Measurements from ENCODE around the gene TNNT2.

Gene TNNT2

DNA sequence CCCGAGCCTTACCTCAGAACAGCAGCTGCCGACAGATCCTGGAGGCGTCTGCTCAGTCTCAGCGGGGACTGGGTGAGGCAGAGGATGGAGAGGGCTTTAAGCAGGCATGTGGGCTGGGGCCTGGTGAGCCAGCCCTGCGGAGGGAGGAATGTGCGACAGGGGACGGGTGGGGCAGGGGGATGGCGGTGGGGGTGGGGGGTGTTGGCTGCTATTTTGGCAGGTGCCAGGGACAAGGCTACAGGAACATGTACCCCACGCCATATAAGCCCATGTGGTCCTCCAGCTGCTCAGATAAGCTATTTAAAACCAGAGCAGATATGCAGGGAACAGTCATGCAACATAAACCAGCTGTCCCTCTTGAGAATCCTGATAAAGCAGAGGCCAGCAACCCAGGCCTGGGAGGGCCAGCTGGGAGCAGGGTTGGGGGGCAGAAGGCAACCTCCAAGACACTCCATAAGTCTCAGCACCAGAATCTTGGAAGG, at the start of gene TNNT2:
Gene TNNT2 (minus strand): TSS at position 70 of the 482 bp plus-strand sequence. CDS start 4,426 bp downstream, outside the sequence.
- DNase-seq, result no peak

DNA sequence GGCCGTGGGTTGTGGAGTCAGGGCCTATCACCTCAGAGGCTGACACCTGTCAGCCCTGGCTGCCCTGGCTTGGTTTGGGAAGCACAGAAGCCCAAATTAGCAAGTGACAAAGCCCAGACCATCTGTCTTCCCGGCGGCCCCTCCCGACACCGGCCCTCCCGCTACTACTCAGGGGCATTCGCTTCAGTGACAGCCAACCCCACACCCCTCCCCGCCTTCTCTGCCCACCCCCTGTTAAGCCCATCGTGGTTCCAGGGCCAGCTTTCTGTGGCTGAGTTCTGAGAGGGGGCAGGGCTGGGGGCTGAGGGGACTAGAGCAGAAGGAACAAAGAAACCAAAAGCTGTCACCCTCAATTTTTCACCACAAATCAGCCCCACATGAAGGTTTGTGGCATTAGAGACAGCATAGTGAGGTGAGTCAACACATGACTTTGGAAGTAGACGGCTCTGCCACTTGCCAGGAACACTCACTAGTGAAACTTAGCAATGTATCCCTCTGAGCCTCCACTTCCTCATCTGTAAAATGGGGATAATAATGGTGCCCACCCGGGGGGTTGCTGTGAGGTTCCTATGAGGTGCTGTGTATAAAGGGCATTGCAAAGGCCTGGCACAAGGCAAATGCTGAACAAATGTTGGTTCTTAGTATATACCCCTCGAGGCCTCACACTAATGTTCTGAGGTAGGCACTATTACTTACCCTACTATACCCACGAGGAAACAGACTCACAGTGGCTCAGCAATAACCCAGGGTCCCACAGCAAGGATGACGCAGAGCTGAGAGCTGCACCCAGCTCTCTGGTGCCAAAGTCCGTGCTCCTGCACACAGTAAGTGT, 49.2 kb upstream of the TNNT2 start:
- no peak for DNase-seq

DNA sequence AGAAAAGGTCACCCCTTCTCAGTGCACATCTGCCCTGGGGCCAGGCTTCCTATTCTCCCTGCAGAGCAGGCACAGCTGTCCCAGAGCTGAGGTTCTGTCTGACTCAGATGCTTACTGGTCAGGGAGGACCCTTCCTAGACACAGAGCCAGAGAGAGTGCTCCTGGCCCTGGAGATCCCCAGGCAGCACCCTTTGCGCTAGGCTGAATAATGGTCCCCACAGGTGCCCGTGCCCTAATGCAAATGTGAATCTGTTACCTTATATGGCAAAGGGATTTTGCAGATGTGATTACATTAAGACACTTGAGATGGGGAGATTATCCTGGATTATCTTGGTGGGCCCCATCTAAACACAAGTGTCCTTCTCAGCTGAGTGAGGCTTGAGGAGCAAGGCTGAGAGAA, 46.7 kb upstream of the TNNT2 start:
- DNase-seq, result no peak

DNA sequence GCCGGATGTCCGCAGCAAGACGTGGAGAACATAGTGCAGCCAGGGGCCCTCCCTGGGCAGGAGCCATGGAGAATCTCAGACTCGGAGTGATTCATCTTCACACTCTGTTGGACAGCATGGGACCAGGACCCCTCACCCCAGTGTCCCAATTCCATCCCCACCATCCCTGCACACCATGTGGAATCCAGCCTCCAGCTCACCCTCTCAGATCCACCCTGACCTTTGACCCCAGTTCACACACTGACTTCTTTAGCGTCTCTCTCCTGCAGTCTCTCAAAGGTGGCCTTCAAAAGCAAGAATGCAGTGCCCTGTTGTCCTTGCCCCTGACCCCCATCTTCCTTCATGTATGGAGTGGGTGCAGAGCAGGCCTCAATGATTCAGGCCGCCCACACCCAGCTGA, 46.2 kb upstream of the TNNT2 start:
- no peak for DNase-seq

GRCh38 chr1:201422436-201423030, 45.1 kb upstream of the TNNT2 start:
- DNase-seq, result no peak

DNA sequence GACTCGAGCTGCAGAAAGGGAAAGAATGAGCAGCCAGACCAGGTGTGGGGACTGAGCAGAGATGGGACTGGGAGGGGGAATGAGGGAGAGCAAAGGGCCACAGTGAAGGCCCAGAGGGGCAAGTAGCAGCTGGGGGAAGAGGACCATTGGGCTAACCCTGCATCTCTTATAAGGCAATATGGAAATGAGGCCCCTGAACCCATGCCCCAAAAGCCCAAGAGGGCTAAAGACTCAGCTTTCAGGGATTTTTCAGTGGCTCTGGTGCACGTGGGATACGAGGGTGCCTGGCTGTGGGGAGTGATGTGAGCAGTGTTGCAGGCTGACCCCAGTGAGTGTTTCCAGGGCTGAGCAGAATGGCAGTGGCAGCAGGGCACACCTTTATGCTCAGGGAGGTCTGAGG, 44.5 kb upstream of the TNNT2 start:
- DNase-seq, result no peak

DNA sequence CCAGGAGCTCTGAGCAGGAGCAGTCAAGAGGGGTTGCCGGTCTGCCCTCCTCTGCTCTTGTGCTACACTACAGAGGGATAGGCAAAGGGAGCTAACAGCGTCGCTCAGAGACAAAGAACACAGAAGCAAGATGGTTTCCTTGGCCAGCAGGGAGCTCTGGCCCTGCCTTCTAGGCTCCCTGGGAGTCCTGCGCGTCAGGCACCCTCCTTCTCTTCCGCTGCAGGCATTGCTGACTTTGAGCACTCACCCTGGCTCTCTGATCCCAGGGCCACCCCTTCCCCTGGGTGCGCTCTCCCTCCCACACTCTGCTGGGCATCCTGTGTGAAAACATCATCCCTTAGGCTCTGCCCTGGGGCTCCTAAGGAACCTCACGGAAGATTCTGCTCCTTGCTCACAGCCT, 43.6 kb upstream of the TNNT2 start:
- DNase-seq, result no peak

- no peak for DNase-seq
Measured at GRCh38 chr1:201420608-201421002, 43.1 kb upstream of the TNNT2 start.

GRCh38 chr1:201419746-201420607, 42.5 kb upstream of the TNNT2 start:
- DNase-seq, result no peak

DNA sequence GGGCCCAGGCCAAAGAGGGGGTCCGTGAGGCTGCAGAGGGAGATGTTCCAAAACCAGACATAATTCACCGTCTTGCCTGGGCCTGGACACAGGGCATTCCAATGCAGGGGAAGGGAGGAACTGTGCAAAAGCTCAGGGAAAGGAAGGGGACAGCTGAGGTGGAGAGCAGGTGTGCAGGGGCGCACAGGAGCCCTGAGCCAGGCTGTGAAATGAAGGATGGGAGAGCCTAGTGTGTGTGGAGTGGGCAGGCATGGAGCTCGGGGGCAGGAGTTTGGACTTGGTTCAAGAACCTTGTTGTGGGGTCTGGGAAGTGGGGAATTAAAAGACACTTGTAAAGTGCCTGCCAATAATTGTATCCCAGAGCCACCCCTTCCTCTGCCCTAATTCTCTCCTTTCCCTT, 41.8 kb upstream of the TNNT2 start:
- DNase-seq, result no peak

- no peak for DNase-seq
Measured at GRCh38 chr1:201418461-201418860, 41.0 kb upstream of the TNNT2 start.

DNA sequence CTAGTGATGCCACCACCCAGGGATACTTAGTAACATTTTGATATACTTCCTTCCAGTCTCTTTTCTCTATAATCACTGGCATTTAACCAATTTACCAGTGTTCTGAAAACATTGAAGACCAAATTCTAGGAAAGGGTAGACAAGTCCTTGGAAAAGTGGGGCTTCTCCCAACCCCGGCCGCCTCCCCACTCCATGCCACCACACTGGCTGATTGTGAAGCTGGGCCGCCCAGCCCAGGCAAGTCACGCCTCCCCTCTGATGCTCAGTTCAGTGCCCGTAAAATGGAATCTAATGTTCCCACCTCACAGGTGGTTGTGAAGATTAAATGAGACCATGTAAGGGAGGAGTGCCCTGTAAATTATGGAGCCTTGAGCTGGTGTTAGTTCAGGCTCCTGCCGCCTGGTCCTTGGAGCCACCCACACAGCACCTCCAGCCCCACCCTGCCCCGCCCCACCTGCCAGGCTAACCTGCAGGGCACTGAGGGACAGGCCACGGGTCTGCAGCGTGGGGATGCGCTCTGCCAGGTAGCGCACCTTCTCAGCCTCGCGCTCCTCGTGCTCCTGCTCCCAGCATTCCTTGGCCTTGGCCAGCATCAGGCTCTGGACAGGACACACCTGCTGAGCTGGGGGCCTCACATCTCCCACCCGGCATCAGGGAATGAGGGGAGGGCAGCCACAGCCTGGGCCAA, 36.7 kb upstream of the TNNT2 start:
- DNase-seq, result no peak

GRCh38 chr1:201411292-201411691, 33.8 kb upstream of the TNNT2 start:
- no peak for DNase-seq

DNA sequence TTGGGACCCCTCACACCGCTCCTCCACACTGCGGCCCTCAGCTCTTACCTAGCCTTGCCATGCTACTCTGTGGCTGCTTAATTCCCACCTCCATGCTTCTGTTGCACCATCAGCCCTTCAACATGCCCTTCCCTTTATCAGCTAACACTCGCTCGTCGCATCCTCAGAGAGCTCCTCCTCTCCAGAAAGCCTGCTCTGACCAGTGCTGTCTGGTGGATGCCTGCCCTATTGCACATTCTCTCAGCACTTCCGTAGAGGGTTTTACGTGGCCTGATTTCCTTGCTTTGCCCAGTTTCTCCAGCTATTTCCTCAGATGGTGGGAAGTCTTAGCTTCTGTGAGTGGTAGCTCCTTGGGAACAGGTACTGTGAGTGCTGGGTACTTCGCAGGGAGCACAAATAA, 32.0 kb upstream of the TNNT2 start:
- no peak for DNase-seq

DNA sequence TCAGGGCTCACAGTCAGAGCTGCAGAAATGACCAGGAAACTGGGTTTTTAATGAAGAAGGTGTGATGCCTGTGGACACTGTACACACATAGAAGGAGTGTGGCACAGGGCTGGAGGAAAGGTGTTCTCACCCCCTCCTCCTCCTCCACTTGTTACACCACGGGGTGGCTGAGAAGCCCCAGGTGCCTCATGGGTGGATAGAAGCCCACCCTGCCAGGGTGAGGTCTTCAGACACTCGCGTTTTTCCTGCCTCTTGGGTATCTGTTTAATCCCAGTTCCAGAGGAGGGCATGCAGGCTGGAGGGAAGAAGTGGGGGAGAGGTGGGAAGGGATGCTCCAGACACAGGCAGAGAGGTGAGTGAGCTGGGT, 31.3 kb upstream of the TNNT2 start:
- DNase-seq, result no peak

DNA sequence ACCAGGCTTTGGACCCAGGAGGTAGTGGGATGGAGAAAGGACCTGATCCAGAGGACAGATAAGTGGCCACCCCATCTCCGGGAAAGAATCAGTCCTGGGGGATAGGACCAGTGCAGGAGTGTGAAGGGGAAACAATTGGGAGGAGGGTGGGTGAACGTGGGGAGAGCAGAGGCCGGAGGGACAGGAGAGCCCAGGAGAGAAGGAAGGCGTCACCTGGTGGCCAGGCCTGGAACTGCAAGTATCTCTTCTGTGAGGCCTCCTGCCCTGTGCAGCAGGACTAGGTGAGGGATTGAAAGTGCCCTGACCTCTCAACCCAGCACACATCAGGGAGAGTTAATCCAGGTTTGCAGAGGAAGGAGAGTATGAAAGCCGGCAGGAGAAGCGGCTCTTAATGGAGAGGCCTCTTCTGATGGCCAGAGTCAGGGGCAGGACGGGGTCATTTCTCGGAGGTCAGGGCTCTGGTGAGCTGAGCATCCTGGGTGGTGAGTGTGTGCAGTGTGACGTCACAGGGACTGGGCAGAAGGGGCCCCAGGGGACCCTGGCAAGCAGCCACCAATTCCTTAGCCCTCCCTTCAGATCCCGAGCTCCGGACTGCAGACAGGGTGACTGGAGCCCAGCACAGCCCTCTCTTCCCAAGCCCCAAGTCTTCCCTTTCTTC, 30.8 kb upstream of the TNNT2 start:
- peak; percentile 74 for DNase-seq

- no peak for DNase-seq
Measured at GRCh38 chr1:201406831-201407406, 29.4 kb upstream of the TNNT2 start.

- no peak for DNase-seq
Measured at GRCh38 chr1:201405484-201405831, 28.0 kb upstream of the TNNT2 start.

- no peak for DNase-seq
Measured at GRCh38 chr1:201404722-201405483, 27.4 kb upstream of the TNNT2 start.

GRCh38 chr1:201404055-201404454, 26.6 kb upstream of the TNNT2 start:
- DNase-seq, result no peak

- DNase-seq, result no peak
Measured at GRCh38 chr1:201403359-201403758, 25.9 kb upstream of the TNNT2 start.

All from activated CD4-positive, alpha-beta T cell treated with anti-CD3 and anti-CD28 coated beads, Interleukin-10, Interleukin-2, amounts not matched to agents 100 ng/mL and 50 ng/mL, durations not matched to agents 16 hours and 8 hours (primary cell).